GM21390 (cell line): ENCODE data around the gene RARRES1.

Experiments used
- ATAC-seq: cut with Tn5 transposase; IDR thresholded peaks from one replicate; pipeline ENCODE4 v1.9.1; 2021; ENCODE audit not compliant: unreplicated experiment

Gene RARRES1

GRCh38 chr3:158737410-158737809 is 5.2 kb upstream of the RARRES1 start:
- no peak for ATAC-seq

GRCh38 chr3:158735296-158736033 is 3.2 kb upstream of the RARRES1 start:
- no peak for ATAC-seq

GRCh38 chr3:158733656-158734055 is 1.4 kb upstream of the RARRES1 start:
- no peak for ATAC-seq

- no peak for ATAC-seq
These were observed 571 bp upstream of the RARRES1 start for GRCh38 chr3:158732856-158733200.

- no peak for ATAC-seq
These were observed 771 bp downstream of the RARRES1 start for GRCh38 chr3:158731486-158731885.

GRCh38 chr3:158728851-158729250 is 3.4 kb downstream of the RARRES1 start:
- ATAC-seq, result no peak

- no peak for ATAC-seq
These were observed 4.2 kb downstream of the RARRES1 start for GRCh38 chr3:158728061-158728377.

- peak; percentile 53 for ATAC-seq
These were observed 4.8 kb downstream of the RARRES1 start for GRCh38 chr3:158727206-158728060.

- no peak for ATAC-seq
These were observed 6.8 kb downstream of the RARRES1 start for GRCh38 chr3:158725348-158726011.

GRCh38 chr3:158723991-158724390 is 8.3 kb downstream of the RARRES1 start:
- no peak for ATAC-seq

GRCh38 chr3:158722108-158722507 is 10.1 kb downstream of the RARRES1 start:
- ATAC-seq, result no peak

GRCh38 chr3:158718490-158719170 is 13.6 kb downstream of the RARRES1 start:
- no peak for ATAC-seq

- ATAC-seq, result no peak
These were observed 14.7 kb downstream of the RARRES1 start for GRCh38 chr3:158717576-158717975.

GRCh38 chr3:158713094-158713499 is 19.2 kb downstream of the RARRES1 start:
- ATAC-seq, result no peak

- no peak for ATAC-seq
These were observed 19.8 kb downstream of the RARRES1 start for GRCh38 chr3:158712443-158712842.

- ATAC-seq, result no peak
These were observed 20.4 kb downstream of the RARRES1 start for GRCh38 chr3:158711886-158712285.

GRCh38 chr3:158710601-158711000 is 21.7 kb downstream of the RARRES1 start:
- ATAC-seq, result no peak

GRCh38 chr3:158709666-158710083 is 22.6 kb downstream of the RARRES1 start:
- no peak for ATAC-seq

GRCh38 chr3:158703566-158703965 is 28.7 kb downstream of the RARRES1 start:
- ATAC-seq, result no peak

- no peak for ATAC-seq
These were observed 29.3 kb downstream of the RARRES1 start for GRCh38 chr3:158702815-158703481.
